ENCODE results near the gene LSM4. TPM values are rescaled to one million over a fixed set of nuclear protein-coding genes. Genes with fewer than 3 reads are reported as not detected.
"Not testable (repeated sequence)": the region's sequence is repeated elsewhere in the genome, so short reads cannot be mapped to it uniquely, and the experiment has no call there.

Gene LSM4
- 80.3 TPM for total RNA-seq

DNA sequence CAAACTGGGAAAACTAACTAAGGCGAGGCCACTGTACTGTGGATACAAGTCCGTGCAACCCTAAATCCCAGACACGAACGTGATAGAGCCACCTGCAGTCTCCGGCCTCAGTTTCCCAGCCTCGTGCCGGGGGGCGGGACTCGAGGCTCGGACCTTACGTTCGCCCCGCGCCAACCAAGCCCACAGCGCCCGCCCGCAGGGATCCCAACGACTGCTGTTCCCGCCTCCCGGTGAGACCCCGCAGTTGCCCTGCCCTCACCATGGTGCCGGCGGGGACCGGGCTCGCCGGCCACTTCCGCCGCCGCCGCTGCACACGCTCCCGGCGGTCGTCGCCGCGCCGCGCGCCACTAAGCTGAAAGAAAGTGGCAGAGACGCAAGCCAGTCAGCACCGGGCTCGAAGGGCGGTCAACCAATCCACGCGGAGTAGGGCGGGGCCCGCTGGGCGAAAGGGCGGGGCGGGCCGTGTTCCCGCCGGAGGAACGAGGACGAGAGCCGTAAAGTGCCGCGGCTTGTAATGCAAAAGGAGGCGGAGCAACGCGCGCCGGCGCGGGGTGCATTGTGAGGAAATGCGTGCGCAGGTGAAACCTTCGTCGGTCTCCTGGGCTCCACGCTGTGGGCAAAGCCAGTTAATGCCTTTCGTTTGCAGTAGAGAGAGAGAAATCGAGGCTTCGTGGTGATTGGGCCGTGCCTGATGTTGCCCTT, at the start of gene LSM4:
TSS of gene LSM4 (minus strand) at position 318 of the 702 bp plus-strand sequence. CDS start at position 262, 56 bp downstream.
- peak; percentile 97 to 99 for DNase-seq (ENCODE audit: low spot score in 2 of 2)
- no peak for FAIRE-seq

DNA sequence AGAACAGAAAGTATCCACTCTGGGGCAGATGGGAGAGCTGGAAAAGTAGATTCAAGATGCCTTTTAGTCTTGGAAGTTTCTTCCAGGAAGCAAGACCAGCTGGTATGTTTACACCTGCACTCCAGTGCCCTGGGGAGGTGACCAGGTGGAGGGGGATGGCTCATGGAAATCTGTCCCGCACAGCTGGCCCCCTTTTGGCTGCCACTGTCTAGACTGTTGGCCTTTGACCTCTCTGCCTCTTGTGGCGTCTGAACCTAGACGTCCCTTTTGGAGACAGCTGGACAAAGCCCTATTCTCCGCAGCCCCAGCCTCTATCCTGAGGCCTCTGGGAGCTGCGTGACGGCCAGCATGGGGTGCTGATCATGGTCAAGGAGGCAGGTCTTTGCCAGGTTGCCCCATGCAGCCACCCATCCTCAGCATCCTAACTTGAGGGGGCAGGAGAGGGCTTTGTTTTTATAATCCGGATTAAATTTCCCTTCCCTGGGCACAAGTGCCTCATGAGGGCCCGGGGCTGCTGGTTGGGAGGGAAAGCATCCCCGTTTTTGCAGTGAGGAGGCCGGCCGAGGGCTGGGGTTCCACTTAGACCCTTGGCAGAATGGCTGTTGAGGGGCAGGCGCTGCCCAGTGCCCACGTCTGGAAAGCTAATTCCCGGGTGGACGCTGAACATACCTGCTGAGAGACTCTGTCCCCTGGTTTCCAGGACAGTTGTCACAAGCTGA, 45.8 kb upstream of the LSM4 start:
- DNase-seq (ENCODE audit: low spot score in 2 of 2) (no peak), FAIRE-seq (no peak)

DNA sequence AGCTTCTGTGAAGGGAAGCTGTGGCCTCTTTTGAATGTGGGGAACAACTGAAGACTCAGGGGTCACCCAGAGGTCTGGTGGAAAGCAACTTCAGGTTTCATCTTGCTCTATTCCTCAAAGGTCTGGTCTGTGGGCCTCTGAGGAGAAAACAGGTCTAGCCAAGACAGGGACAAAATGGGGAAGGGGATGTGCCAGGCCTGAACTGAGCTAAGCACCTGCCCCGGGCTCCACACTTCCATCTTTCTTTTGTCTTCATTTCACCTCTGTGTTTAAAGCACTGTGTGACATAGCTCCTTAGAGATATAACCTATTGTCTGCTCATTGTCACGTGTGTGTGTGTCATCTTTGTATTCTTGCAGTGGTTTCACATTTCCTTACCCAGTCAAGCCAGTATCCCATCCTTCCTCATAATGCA, 43.2 kb upstream of the LSM4 start:
- FAIRE-seq (no peak), DNase-seq (ENCODE audit: low spot score in 2 of 2) (no peak)

DNA sequence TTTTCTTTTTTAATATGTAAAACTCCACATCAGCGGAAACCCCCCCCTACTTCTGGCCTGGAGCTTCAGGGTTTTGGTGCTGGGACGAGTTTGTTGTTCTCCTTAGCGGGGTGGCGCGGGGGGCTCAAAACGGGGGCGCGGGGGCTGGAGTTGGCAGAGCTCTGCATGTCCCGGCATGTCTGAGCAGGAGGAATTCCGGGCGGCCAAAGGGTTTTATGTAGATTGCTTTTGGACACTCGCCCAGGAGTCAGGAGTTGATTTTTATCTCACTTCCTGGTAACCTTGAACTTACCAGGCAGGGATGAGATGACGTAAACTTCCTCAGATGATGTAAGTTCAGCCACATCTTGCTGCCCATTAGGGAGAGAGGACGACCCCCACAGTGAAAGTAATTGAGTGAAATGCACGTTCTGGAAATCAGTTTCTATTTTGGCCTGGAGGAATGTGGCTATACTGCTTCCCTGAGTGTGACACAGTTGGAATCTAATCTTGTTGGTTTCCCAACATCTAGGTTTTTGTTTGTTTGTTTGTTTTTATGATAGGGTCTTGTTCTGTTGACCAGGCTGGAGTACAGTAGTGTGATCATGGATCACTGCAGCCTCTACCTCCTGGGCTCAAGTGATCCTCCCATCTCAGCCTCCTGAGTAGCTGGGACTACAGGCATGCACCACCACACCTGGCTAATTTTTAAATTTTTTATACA, 42.1 kb upstream of the LSM4 start:
- FAIRE-seq (no peak), DNase-seq (ENCODE audit: low spot score in 2 of 2) (peak in 1 of 2 donors; percentile 55)

DNA sequence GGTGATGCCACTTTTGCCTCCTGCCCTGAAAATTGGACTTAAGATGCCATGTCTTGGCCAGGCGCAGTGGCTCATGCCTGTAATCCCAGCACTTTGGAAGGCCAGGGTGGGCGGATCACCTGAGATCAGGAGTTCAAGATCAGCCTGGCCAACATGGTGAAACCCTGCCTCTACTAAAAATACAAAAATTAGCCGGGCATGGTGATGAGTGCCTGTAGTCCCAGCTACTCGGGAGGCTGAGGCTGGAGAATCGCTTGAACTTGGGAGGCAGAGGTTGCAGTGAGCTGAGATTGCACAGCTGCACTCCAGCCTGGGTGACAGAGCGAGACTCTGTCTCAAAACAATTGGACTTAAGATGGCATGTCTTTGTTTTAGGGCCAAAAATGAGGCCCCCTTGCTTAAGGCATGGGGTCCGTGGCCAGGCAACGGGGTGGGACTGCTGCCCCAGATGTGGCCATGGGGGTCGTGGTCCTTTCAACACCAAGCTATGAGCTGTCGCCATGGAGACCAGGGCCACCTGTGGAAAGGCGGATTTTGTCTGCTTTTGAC, 41.5 kb upstream of the LSM4 start:
- DNase-seq (ENCODE audit: low spot score in 2 of 2); FAIRE-seq: not testable (repeated sequence)

DNA sequence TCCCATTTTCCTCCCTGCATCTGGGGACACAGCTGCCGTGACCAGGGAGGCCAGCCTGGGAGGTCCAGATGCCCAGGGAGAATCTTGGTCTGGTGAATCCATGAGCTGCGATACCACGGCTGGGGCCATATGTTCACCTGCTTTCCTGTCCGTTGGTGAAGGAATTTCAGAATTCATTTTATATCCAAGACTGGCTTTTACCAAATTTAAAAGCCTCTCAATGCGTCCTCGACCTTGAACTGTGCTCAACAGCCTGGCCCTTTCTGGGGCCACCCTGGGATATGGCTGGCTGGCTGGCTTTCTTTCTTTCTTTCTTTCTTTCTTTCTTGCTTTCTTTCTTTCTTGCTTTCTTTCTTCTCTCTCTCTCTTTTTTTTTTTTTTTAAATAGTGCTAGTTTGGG, 40.9 kb upstream of the LSM4 start:
- DNase-seq (ENCODE audit: low spot score in 2 of 2) (no peak), FAIRE-seq (no peak)

DNA sequence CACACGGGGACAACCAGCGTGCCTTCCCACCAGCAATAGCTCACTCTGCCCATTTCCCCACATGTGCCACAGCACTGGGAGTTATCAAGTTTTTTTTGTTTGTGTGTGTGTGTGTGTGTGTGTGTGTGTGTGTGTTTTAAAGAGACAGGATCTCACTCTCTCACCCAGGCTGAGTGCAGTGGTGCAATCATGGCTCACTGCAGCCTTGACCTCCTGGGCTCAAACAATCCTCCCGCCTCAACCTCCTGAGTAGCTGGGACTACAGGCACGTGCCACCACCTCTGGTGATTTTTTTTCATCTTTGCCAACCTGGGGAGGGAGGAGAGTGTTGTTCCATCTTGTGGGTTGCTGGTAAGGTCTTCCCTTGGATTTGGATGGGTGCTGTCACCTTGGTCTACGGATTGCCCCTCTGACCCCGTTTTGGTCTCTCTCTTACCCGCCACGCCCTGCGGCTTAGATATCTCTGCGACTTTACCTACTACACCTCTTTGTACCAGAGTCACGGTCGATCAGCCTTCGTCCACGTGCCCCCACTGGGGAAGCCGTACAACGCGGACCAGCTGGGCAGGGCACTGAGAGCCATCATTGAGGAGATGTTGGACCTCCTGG, 40.2 kb upstream of the LSM4 start:
- DNase-seq (ENCODE audit: low spot score in 2 of 2) (no peak), FAIRE-seq (no peak)

DNA sequence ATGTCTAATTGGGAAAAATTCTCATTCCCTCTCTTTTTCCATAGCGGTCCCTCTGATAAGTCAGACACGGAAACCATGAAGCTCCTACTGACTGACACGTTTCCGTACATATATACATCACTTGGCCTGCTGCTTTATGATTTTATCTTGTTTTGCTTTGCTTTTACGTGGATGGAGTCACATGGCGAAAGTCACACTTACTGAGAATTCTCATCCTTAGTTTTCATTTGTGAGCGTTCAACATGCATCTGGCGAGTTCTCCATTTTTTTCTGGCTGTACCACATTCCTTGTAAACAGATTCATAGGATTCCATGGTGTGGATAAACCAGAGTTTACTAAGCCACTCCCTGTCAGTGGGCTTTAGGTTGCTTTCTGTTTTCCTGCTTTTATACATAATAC, 38.8 kb upstream of the LSM4 start:
- DNase-seq (ENCODE audit: low spot score in 2 of 2) (no peak), FAIRE-seq (no peak)

DNA sequence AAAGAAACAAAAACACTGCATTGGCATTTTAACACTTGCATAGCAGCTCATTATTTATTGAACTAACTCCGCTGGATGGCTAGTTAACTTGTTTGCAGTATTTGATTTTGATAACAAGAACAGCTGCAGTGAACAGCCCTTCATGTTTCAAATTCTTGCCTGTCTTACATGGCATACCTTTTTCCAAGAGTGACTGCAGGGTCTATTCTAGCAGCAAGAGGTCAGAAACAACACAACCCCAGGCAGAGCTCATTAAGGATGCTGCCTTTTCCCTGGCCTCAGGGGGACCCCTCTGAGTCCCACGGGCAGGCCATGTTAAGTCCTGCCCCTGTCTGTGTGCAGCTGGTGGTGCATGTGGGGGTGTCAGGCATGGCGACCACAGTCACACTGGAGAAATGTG, 34.2 kb upstream of the LSM4 start:
- no peak for DNase-seq (ENCODE audit: low spot score in 2 of 2)
- FAIRE-seq = no peak

DNA sequence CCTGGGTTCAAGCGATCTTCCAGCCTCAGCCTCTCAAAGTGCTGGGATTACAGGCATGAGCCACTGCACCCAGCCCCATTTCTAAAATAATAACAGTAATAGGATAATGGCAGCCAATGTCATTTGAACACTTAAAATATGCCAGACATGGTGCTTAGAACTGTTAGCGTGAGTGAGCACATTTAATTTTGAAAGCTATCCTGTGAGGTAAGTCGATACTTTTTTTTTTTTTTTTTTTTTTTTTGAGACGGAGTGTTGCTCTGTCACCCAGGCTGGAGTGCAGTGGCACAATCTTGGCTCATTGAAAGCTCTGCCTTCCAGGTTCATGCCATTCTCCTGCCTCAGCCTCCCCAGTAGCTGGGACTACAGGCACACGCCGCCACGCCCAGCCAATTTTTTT, 31.9 kb upstream of the LSM4 start:
- not testable (repeated sequence) for FAIRE-seq; DNase-seq (ENCODE audit: low spot score in 2 of 2)

DNA sequence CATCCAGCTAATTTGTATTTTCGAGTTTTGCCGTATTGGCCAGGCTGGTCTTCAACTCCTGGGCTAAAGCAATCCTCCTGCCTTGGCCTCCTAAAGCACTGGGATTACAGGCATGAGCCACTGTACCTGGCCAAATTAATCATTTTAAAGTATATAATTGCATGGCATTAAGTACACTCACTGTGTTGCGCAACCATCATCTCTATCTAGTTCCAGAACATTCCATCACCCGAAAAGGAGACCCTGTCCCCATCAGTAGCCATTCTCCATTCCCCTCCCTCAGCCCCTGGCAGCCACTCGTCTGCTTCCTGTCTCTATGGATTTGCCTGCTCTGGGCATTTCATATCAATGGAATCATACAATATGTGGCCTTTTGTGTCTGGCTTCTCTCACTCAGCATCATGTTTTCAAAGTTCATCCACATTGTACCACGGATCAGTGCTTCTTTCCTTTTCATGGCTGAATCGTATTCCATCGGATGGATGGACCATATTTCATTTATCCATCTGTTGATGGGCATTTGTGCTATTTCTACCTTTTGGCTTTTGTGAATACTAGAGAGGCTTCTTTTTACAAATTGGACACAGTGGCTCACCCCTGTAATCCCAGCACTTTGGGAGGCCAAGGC, 30.6 kb upstream of the LSM4 start:
- DNase-seq (ENCODE audit: low spot score in 2 of 2) (no peak), FAIRE-seq (no peak)

DNA sequence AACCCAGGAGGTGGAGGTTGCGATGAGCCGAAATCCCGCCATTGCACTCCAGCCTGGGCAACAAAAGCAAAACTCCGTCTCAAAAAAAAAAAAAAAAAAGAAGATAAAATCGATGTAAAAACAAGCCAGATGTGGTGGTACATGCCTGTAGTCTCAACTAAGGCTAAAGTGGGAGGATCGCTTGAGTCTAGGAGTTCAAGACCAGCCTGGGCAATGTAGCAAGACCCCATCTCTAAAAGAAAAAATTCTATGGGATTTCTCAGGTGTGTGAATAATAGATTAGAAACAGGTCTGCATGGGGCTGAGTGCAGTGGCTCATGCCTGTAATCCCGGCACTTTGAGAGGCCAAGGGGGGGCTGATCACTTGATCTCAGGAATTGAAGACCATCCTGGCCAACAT, 28.7 kb upstream of the LSM4 start:
- FAIRE-seq (no peak), DNase-seq (ENCODE audit: low spot score in 2 of 2) (no peak)

DNA sequence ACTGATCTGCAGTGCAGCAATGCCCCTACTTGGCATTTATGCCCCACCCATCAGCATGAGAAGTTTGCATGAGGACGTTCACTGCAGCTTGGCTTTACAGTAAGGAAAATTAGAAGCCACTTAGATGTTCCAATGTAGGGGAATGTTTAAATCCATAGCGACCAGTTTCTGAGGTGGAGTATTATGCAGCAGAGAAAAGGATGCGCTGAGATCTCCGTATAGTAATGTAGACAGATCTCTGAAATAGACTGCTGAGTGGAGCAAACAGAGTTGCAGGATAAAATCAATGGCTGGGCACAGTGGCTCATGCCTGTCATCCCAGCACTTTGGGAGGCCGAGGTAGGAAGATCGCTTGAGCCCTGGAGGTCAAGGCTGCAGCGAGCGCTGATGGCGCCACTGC, 27.6 kb upstream of the LSM4 start:
- FAIRE-seq = no peak

DNA sequence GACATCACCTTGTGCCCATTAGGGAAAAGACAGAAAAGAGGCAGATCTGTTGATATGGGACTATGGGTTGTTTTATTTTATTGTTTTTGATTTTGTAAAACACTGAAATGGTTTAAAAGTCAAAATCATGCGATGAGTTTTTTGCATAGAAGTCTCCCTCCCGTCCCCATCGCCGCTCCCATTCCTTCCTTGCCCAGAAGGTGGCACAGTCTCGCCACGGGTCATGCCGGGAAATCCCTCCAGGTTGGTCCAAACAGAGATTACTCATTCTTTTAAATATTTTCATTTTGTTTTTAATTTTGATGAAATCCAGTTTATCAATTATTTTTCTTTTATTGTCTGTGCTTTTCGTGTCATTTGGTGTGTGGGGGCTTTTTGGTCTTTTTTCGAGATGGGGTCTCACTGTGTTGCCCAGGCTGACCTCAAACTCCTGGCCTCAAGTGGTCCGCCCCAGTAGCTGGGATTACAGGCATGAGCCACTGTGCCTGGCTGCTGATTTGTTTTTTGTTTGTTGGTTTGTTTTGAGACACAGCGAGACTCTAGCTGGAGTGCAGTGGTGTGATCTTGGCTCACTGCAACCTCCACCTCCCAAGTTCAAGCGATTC, 26.8 kb upstream of the LSM4 start:
- DNase-seq (ENCODE audit: low spot score in 2 of 2) (peak in 1 of 2 donors; percentile 70), FAIRE-seq (no peak)

More for the DNA sequence above, 27.6 kb upstream of the LSM4 start:
- DNase-seq (ENCODE audit: low spot score in 2 of 2) = no peak

DNA sequence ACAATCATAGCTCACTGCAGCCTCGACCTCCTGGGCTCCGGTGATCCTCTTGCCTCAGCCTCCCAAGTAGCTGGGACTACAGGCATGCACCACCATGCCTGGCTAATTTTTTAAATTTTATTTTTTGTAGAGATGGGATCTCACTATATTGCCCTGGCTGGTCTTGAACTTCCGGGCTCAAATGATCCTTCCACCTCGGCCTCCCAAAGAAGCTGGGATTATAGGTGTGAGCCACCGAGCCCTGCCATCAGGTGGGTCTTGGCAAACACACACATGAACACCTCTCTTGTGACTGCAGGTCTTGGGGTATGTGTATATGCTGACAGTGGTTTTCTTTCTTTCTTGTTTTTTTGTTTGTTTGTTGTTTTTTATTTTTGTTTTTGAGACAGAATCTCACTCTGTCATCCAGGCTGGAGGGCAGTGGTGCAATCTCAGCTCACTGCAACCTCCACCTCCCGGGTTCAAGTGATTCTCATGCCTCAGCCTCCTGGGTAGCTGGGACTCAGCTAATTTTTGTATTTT, 26.0 kb upstream of the LSM4 start:
- FAIRE-seq; DNase-seq (ENCODE audit: low spot score in 2 of 2): not testable (repeated sequence)

DNA sequence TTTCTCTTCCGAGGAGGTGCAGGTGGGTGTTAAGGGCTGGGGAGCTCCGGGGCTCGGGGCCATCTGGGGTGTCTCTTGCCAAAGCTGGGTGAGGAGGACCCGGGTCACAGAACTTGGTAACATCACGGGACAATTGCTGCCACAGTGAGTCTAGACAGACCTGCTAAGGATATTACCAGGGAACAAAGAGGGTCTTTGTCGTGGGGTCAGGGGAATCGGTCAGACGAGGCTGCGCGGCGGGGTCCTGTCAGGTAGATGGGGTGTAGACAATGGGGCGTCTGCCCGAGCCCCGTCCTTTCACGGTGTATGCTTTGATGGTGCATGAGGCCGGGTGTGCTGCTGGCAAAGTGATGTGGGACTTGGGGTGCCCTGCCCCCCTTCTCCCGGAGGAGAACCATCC, 25.3 kb upstream of the LSM4 start:
- DNase-seq (ENCODE audit: low spot score in 2 of 2) = no peak
- no peak for FAIRE-seq

DNA sequence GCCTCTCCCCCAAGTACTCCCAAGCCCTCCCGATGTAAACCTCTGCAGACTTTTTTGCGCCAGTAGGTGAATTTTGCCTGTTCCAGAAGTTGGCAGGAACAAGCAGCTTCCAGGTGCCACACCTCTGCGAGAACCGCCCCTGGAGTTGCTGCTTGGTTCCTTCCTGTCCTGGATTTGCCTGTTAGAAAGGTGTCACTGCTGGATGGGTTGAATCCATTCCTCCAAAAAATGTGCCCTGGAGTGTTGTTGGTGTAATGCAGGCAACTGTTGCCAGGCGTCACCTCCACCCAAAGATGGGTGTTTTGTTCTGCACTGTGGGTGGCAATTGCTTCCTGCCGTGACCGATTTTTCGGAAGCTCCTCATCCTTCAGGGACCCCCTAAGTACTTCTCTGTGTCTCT, 23.2 kb upstream of the LSM4 start:
- FAIRE-seq = no peak

DNA sequence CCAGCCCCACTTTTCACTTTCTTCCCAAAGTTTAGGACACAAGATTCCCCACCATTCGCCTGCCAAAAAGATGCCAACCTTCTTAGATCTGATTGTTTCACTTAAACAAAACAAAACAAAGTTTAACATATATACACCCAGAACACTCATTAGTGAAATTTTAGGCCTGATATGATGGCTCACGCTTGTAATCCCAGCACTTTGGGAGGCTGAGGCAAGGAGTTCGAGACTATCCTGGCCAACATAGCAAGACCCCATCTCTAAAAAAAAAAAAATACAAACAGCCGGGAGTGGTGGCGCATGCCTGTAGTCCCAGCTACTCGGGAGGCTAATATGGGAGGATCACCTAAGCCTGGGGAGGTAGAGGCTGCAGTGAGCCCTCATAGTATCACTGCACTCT, 22.4 kb upstream of the LSM4 start:
- no peak for DNase-seq (ENCODE audit: low spot score in 2 of 2)
- FAIRE-seq = no peak

More for the DNA sequence above, 23.2 kb upstream of the LSM4 start:
- no peak for DNase-seq (ENCODE audit: low spot score in 2 of 2)

DNA sequence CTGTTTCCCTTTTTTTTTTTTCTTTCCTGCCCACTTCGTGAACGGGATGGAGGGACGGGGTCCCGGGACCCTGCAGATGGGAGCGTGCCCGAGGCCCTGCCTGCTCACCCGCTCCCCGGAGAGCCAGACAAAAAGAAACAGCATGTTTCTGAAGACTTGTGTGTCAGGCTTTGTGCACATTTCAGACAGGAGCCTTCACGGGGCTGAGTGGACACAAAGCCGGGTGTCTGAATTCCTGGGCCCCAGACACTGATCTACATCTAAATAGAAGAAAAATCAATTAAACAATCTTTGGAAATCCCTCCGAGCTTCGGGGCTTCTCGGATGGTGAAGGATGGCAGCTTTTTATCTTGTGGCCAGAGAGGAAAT, 21.7 kb upstream of the LSM4 start:
- DNase-seq (ENCODE audit: low spot score in 2 of 2) (no peak), FAIRE-seq (no peak)

Data from frontal cortex (tissue), 4 donors.